ENCODE results near the gene APPL2. TPM values are rescaled to one million over a fixed set of nuclear protein-coding genes. Genes with fewer than 3 reads are reported as not detected.
"Not testable (repeated sequence)": the region's sequence is repeated elsewhere in the genome, so short reads cannot be mapped to it uniquely, and the experiment has no call there.

Gene APPL2
- total RNA-seq, 1 experiment from 2014 or later: 44.1 TPM

GRCh38 chr12:105194947-105195346, 41.0 kb downstream of the APPL2 start:
- no peak for DNase-seq
- no peaks in the 10 kb centered on the region for H3K9me3 ChIP-seq (ENCODE audit: low read length)
- H4K20me1 ChIP-seq (ENCODE audit: insufficient read depth, low read depth, low read length): no peaks in the 10 kb centered on the region
- H3K27me3 ChIP-seq (ENCODE audit: low read length): no peaks in the 10 kb centered on the region
- no peaks in the 10 kb centered on the region for H3K79me2 ChIP-seq (ENCODE audit: low read length)
- H3K4me2 ChIP-seq (ENCODE audit: low read depth, low read length, poor library complexity, severe bottlenecking): no peak overlapping the region
- H3K9me2 ChIP-seq (replicated peaks; ENCODE audit: insufficient read depth, low read length): no peaks in the 10 kb centered on the region
- no peak overlapping the region for H2AFZ ChIP-seq (ENCODE audit: low read length)
- H3K27ac ChIP-seq (ENCODE audit: low read length): no peak overlapping the region
- no peak overlapping the region for H3K4me3 ChIP-seq (ENCODE audit: low read length)
- no peak overlapping the region for H3K9ac ChIP-seq (ENCODE audit: low read length)
- peaks cover 23% of the 10 kb centered on the region; the same call in 1 of the 2 replicates for H3K36me3 ChIP-seq (ENCODE audit: insufficient read depth, low read length)
- no peaks in the 10 kb centered on the region for H3K4me1 ChIP-seq (ENCODE audit: low read length)

GRCh38 chr12:105192624-105193225, 43.2 kb downstream of the APPL2 start:
- Histone ChIP-seq H4K20me1 (ENCODE audit: insufficient read depth, low read depth, low read length) (no peaks in the 10 kb centered on the region), H3K9me3 (ENCODE audit: low read length) (no peaks in the 10 kb centered on the region), H3K27ac (ENCODE audit: low read length) (no peak overlapping the region), H3K4me2 (ENCODE audit: low read depth, low read length, poor library complexity, severe bottlenecking) (no peak overlapping the region), H3K4me1 (ENCODE audit: low read length) (no peaks in the 10 kb centered on the region), H3K9ac (ENCODE audit: low read length) (no peak overlapping the region), H3K36me3 (ENCODE audit: insufficient read depth, low read length) (peaks cover 39% of the 10 kb centered on the region; the same call in 1 of the 2 replicates), H3K4me3 (ENCODE audit: low read length) (no peak overlapping the region), H2AFZ (ENCODE audit: low read length) (no peak overlapping the region), H3K79me2 (ENCODE audit: low read length) (no peaks in the 10 kb centered on the region), H3K9me2 (replicated peaks; ENCODE audit: insufficient read depth, low read length) (no peaks in the 10 kb centered on the region), H3K27me3 (ENCODE audit: low read length) (no peaks in the 10 kb centered on the region)
- no peak for DNase-seq

- 0 out of 2 replicates have a peak, but pooled peaks cover 5% of the 10 kb centered on the region for H4K20me1 ChIP-seq (ENCODE audit: insufficient read depth, low read depth, low read length)
- no peak overlapping the region for H3K27ac ChIP-seq (ENCODE audit: low read length)
- H3K9me3 ChIP-seq (ENCODE audit: low read length): no peaks in the 10 kb centered on the region
- no peaks in the 10 kb centered on the region for H3K4me1 ChIP-seq (ENCODE audit: low read length)
- no peak overlapping the region for H3K4me3 ChIP-seq (ENCODE audit: low read length)
- H3K9me2 ChIP-seq (replicated peaks; ENCODE audit: insufficient read depth, low read length): no peaks in the 10 kb centered on the region
- H3K9ac ChIP-seq (ENCODE audit: low read length): no peak overlapping the region
- DNase-seq: no peak
- 0 out of 2 replicates have a peak, but pooled peaks cover 5% of the 10 kb centered on the region for H3K79me2 ChIP-seq (ENCODE audit: low read length)
- H3K4me2 ChIP-seq (ENCODE audit: low read depth, low read length, poor library complexity, severe bottlenecking): no peak overlapping the region
- no peak overlapping the region for H2AFZ ChIP-seq (ENCODE audit: low read length)
- no peaks in the 10 kb centered on the region for H3K27me3 ChIP-seq (ENCODE audit: low read length)
- peaks cover 58% of the 10 kb centered on the region; the same call in 1 of the 2 replicates for H3K36me3 ChIP-seq (ENCODE audit: insufficient read depth, low read length)
Measured at GRCh38 chr12:105190530-105190929, 45.4 kb downstream of the APPL2 start.

GRCh38 chr12:105189293-105189692, 46.7 kb downstream of the APPL2 start:
- Histone ChIP-seq H3K36me3 (ENCODE audit: insufficient read depth, low read length) (peaks cover 52% of the 10 kb centered on the region; the same call in 1 of the 2 replicates), H3K4me1 (ENCODE audit: low read length) (no peaks in the 10 kb centered on the region)

GRCh38 chr12:105183976-105184375, 52.0 kb downstream of the APPL2 start:
- not testable (repeated sequence) for H3K4me3 ChIP-seq (ENCODE audit: low read length); H4K20me1 ChIP-seq (ENCODE audit: insufficient read depth, low read depth, low read length)

More at GRCh38 chr12:105189293-105189692, 46.7 kb downstream of the APPL2 start:
- H3K27ac ChIP-seq (ENCODE audit: low read length): no peak overlapping the region
- peaks cover 5% of the 10 kb centered on the region; the same call in 1 of the 2 replicates for H3K79me2 ChIP-seq (ENCODE audit: low read length)
- H3K9me2 ChIP-seq (replicated peaks; ENCODE audit: insufficient read depth, low read length): no peaks in the 10 kb centered on the region
- no peaks in the 10 kb centered on the region for H3K27me3 ChIP-seq (ENCODE audit: low read length)
- no peak overlapping the region for H3K4me3 ChIP-seq (ENCODE audit: low read length)
- H4K20me1 ChIP-seq (ENCODE audit: insufficient read depth, low read depth, low read length): 0 out of 2 replicates have a peak, but pooled peaks cover 5% of the 10 kb centered on the region
- DNase-seq: no peak
- no peak overlapping the region for H3K9ac ChIP-seq (ENCODE audit: low read length)
- no peaks in the 10 kb centered on the region for H3K9me3 ChIP-seq (ENCODE audit: low read length)
- no peak overlapping the region for H3K4me2 ChIP-seq (ENCODE audit: low read depth, low read length, poor library complexity, severe bottlenecking)
- no peak overlapping the region for H2AFZ ChIP-seq (ENCODE audit: low read length)

GRCh38 chr12:105183406-105183805, 52.6 kb downstream of the APPL2 start:
- DNase-seq; H3K9me3 ChIP-seq (ENCODE audit: low read length); H3K4me1 ChIP-seq (ENCODE audit: low read length); H2AFZ ChIP-seq (ENCODE audit: low read length); H3K9me2 ChIP-seq (replicated peaks; ENCODE audit: insufficient read depth, low read length); H3K27me3 ChIP-seq (ENCODE audit: low read length); H3K9ac ChIP-seq (ENCODE audit: low read length); H3K4me3 ChIP-seq (ENCODE audit: low read length); H4K20me1 ChIP-seq (ENCODE audit: insufficient read depth, low read depth, low read length); H3K4me2 ChIP-seq (ENCODE audit: low read depth, low read length, poor library complexity, severe bottlenecking); H3K27ac ChIP-seq (ENCODE audit: low read length): not testable (repeated sequence)
- H3K79me2 ChIP-seq (ENCODE audit: low read length): peaks cover 12% of the 10 kb centered on the region; the same call in 1 of the 2 replicates
- H3K36me3 ChIP-seq (ENCODE audit: insufficient read depth, low read length): peaks cover 31% of the 10 kb centered on the region

More at GRCh38 chr12:105183976-105184375, 52.0 kb downstream of the APPL2 start:
- H2AFZ ChIP-seq (ENCODE audit: low read length); H3K9me2 ChIP-seq (replicated peaks; ENCODE audit: insufficient read depth, low read length); H3K9ac ChIP-seq (ENCODE audit: low read length); H3K27me3 ChIP-seq (ENCODE audit: low read length); DNase-seq; H3K4me2 ChIP-seq (ENCODE audit: low read depth, low read length, poor library complexity, severe bottlenecking); H3K27ac ChIP-seq (ENCODE audit: low read length); H3K4me1 ChIP-seq (ENCODE audit: low read length); H3K9me3 ChIP-seq (ENCODE audit: low read length): not testable (repeated sequence)
- Histone ChIP-seq H3K36me3 (ENCODE audit: insufficient read depth, low read length) (peaks cover 29% of the 10 kb centered on the region; the same call in 1 of the 2 replicates), H3K79me2 (ENCODE audit: low read length) (peaks cover 12% of the 10 kb centered on the region; the same call in 1 of the 2 replicates)

- H3K27ac ChIP-seq (ENCODE audit: low read length); H3K27me3 ChIP-seq (ENCODE audit: low read length); DNase-seq; H2AFZ ChIP-seq (ENCODE audit: low read length); H3K4me1 ChIP-seq (ENCODE audit: low read length); H4K20me1 ChIP-seq (ENCODE audit: insufficient read depth, low read depth, low read length); H3K9ac ChIP-seq (ENCODE audit: low read length); H3K9me3 ChIP-seq (ENCODE audit: low read length); H3K4me3 ChIP-seq (ENCODE audit: low read length); H3K9me2 ChIP-seq (replicated peaks; ENCODE audit: insufficient read depth, low read length); H3K4me2 ChIP-seq (ENCODE audit: low read depth, low read length, poor library complexity, severe bottlenecking); H3K79me2 ChIP-seq (ENCODE audit: low read length): not testable (repeated sequence)
- peaks cover 32% of the 10 kb centered on the region for H3K36me3 ChIP-seq (ENCODE audit: insufficient read depth, low read length)
Measured at GRCh38 chr12:105179114-105179513, 56.9 kb downstream of the APPL2 start.

- Histone ChIP-seq H3K9me3 (ENCODE audit: low read length) (no peaks in the 10 kb centered on the region), H3K79me2 (ENCODE audit: low read length) (peaks cover 7% of the 10 kb centered on the region; the same call in 1 of the 2 replicates), H3K4me1 (ENCODE audit: low read length) (no peaks in the 10 kb centered on the region), H2AFZ (ENCODE audit: low read length) (no peak overlapping the region), H3K36me3 (ENCODE audit: insufficient read depth, low read length) (peaks cover 46% of the 10 kb centered on the region), H3K27ac (ENCODE audit: low read length) (no peak overlapping the region), H3K4me3 (ENCODE audit: low read length) (no peak overlapping the region), H4K20me1 (ENCODE audit: insufficient read depth, low read depth, low read length) (no peaks in the 10 kb centered on the region), H3K27me3 (ENCODE audit: low read length) (no peaks in the 10 kb centered on the region), H3K4me2 (ENCODE audit: low read depth, low read length, poor library complexity, severe bottlenecking) (no peak overlapping the region), H3K9ac (ENCODE audit: low read length) (no peak overlapping the region), H3K9me2 (replicated peaks; ENCODE audit: insufficient read depth, low read length) (no peaks in the 10 kb centered on the region)
- DNase-seq: no peak
Measured at GRCh38 chr12:105177208-105177607, 58.8 kb downstream of the APPL2 start.
